A549 (cell line): ENCODE data around the gene USP34.
"Not testable (repeated sequence)": the region's sequence is repeated elsewhere in the genome, so short reads cannot be mapped to it uniquely, and the experiment has no call there.

ENCODE experiments used
- CTCF ChIP-seq: fragments of >200 bp; sonication (Bioruptor Twin); formaldehyde crosslinking; IDR thresholded peaks from 3 replicates; pipeline ENCODE4 v1.5.1; 2016
- EP300 ChIP-seq, 2 experiments: fragments of >200 bp; sonication (Bioruptor Twin); formaldehyde crosslinking; IDR thresholded peaks; 2 replicates in 1 of 2; 3 replicates in 1 of 2; pipeline ENCODE4 v1.6.1; 2016 to 2017
- ESRRA ChIP-seq: fragments of 150-350 bp; IDR thresholded peaks from 2 replicates; pipeline ENCODE4 v1.6.1; 2014; ENCODE audit warnings: mild to moderate bottlenecking, low read length, borderline replicate concordance
- HOXA7 ChIP-seq: fragments of 250-450 bp; sonication (Bioruptor Pico); IDR thresholded peaks from 2 replicates; pipeline ENCODE4 v1.5.0; 2020; ENCODE audit warnings: mild to moderate bottlenecking, moderate library complexity
- KDM5A ChIP-seq: fragments of 200-600 bp; sonication (generic); IDR thresholded peaks from 2 replicates; pipeline ENCODE4 v1.6.1; 2016; ENCODE audit warnings: antibody characterized with exemption, mild to moderate bottlenecking
- MAFK ChIP-seq: fragments of 450-650 bp; IDR thresholded peaks from 2 replicates; pipeline ENCODE4 v1.6.1; 2014; ENCODE audit not compliant: partially characterized antibody
- MAX ChIP-seq: IDR thresholded peaks from 2 replicates; pipeline ENCODE4 v1.6.1; 2012
- RARB ChIP-seq: fragments of 250-450 bp; sonication (Bioruptor Pico); IDR thresholded peaks from 2 replicates; pipeline ENCODE4 v1.8.0; 2021; ENCODE audit warnings: mild to moderate bottlenecking, moderate library complexity
- SMC3 ChIP-seq: fragments of >200 bp; sonication (Bioruptor Twin); formaldehyde crosslinking; IDR thresholded peaks from 3 replicates; pipeline ENCODE4 v1.6.1; 2018; ENCODE audit warnings: inconsistent platforms
- USF2 ChIP-seq: fragments of 450-650 bp; IDR thresholded peaks from 2 replicates; pipeline ENCODE4 v1.6.1; 2014; ENCODE audit warnings: antibody characterized with exemption

- TF ChIP-seq MAFK; SMC3; CTCF; KDM5A; ESRRA; HOXA7 (CRISPR knock-in tag); USF2; MAX; RARB (CRISPR knock-in tag); EP300 (IDR thresholded peaks at IDR 0.05): not testable (repeated sequence)
These were observed 23.9 kb downstream of the USP34 start for GRCh38 chr2:61446971-61447370.
